H7 (cell line): ENCODE results near the gene GLYR1. TPM values are rescaled to one million over a fixed set of nuclear protein-coding genes. Genes with fewer than 3 reads are reported as not detected.

Experiments
- DNase-seq: peaks from one replicate; pipeline ENCODE4 v3.0.0; 2012
- H3K27me3 ChIP-seq: 2 replicates; pipeline ENCODE4 v1.6.0; 2011; ENCODE audit warnings: mild to moderate bottlenecking, low read length; ENCODE audit not compliant: control insufficient read depth, insufficient read depth
- H3K36me3 ChIP-seq: replicated peaks from 2 replicates; pipeline ENCODE4 v1.5.1; 2011; ENCODE audit warnings: low read length; ENCODE audit not compliant: control insufficient read depth, insufficient read depth
- H3K4me3 ChIP-seq: 2 replicates; pipeline ENCODE4 v1.5.1; 2011; ENCODE audit warnings: low read depth, mild to moderate bottlenecking, control low read depth, low read length, moderate library complexity; ENCODE audit not compliant: insufficient read depth
- total RNA-seq: library from RNA; depleted of rRNA; stranded (reverse); fragments of >200 nt; shearing (Covaris generic); gene quantifications from 2 replicates; pipeline ENCODE4 v1.2.3, GENCODE V29; 2014

Gene GLYR1
- total RNA-seq, 1 experiment from 2014 or later, result 56.6 TPM

DNA sequence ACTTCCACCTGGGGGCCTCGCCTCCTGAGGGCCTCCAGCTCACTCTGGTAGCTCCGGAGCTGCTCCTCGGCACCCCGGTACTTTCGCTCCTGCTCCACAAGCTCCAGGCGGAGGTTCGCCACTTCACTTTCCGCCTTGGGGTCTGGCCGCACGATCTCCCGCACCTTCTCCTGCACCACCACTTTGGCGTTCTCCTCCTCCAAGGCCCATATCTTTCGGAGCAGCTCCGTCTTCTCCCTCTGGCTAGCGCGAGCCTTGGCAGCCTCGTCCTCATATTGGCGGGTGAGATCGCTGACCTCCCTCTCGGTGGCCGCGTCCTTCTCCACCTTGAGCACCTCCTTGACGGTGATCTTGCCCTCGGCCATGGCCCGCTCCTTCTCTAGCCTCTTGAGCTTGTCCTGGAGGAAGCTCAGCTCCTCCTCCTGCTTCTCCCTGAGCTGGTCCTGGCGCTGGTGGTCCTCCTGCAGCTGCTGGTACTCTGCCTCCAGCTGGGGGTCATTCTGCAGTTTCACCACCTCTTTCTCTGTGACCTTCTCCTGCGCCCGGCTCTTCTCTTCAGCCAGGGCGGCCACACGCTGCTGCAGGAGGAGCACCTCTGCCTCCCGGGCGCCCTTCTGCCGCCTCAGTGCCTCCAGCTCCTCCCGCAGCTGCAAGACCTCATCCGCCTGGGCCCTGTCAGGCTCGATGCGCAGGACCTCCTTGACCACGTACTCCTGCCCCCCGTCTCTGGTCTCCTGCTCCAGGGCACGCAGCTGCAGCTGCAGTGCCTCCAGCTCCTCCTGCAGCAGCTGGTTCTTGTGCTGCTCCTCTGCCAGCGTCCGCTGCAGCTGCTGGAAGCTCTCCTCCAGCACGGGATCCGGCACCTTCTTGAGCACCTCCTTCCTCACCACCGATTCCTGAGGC lies 38.1 kb upstream of the GLYR1 start:
- no peaks in the 10 kb centered on the region for H3K27me3 ChIP-seq
- H3K36me3 ChIP-seq, result peaks cover 47% of the 10 kb centered on the region
- DNase-seq, result no peak
- H3K4me3 ChIP-seq, result no peak overlapping the region

DNA sequence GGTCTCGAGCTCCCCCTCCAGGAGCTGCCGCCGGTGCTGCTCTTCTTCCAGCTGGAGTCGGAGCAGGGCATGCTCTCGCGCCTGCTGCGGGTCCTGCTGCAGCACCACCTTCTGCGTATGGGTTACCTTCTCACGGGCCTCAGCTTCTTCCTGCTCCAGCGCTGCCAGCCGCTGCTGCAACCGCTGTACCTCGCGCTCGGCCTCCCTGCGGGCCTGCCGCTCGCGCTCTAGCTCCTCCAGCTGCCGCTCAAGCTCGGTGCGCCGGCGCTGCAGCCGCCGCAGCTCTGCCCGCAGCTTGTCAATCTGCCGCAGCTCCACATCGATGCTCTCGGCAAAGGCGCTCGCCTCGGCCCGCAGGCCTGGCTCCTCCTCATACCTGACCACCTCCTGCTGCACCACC lies 37.1 kb upstream of the GLYR1 start:
- peaks cover 49% of the 10 kb centered on the region for H3K36me3 ChIP-seq
- H3K4me3 ChIP-seq, result no peak overlapping the region
- H3K27me3 ChIP-seq, result no peaks in the 10 kb centered on the region
- DNase-seq, result no peak

DNA sequence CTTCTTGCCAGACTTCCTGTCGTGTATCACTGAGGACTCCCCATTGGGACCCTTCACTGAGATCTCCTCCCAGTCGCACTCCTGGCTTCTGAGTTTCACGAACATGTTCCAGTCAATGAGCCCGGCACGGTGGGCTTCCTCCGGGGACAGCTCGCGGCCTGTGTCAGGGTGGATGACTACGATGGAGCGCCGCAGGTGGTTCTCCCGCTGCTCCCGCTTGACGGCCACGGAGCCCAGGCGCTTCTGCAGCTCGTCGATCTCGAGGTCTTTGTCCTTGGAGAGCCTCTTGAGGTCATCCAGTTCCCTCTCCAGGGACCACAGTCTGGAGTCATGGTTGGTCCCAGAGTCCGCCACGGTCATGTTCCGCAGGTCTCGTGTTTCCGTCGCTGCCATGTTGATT lies 36.4 kb upstream of the GLYR1 start:
- H3K36me3 ChIP-seq, result peaks cover 49% of the 10 kb centered on the region
- no peak overlapping the region for H3K4me3 ChIP-seq
- DNase-seq, result no peak
- H3K27me3 ChIP-seq, result no peaks in the 10 kb centered on the region

DNA sequence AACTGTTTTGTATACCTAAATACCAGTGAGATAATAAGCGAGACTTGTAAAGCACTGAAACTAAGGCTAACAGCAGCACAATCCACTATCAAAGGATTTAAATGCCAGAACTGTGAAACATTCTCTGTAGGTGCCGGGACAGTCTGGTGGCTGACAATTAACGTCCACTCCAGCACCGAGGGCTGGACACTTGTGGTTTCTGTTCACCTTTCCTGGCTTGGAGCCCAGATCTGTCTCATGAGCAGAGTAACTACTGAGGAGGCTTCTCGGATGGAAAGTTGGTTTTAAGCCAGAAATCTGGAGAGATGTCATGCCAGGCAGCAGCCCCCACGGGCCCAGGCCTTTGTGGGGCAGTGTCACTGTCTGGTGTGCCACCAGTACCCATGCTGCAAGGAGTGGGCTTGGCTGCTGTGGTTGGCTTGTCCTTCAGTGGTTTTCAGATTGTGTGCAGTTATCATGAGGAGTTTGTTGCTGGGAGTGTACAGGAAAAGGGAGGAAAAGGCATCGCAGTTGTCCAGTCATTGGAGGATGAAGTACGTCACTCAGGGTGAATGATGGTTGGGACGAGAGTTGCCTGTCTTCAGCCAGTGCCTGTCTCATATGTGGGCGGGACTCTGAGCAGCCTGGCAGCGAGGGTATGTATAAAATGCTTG lies 35.7 kb upstream of the GLYR1 start:
- Histone ChIP-seq H3K27me3 (no peaks in the 10 kb centered on the region), H3K36me3 (peaks cover 50% of the 10 kb centered on the region), H3K4me3 (no peak overlapping the region)
- DNase-seq, result no peak

DNA sequence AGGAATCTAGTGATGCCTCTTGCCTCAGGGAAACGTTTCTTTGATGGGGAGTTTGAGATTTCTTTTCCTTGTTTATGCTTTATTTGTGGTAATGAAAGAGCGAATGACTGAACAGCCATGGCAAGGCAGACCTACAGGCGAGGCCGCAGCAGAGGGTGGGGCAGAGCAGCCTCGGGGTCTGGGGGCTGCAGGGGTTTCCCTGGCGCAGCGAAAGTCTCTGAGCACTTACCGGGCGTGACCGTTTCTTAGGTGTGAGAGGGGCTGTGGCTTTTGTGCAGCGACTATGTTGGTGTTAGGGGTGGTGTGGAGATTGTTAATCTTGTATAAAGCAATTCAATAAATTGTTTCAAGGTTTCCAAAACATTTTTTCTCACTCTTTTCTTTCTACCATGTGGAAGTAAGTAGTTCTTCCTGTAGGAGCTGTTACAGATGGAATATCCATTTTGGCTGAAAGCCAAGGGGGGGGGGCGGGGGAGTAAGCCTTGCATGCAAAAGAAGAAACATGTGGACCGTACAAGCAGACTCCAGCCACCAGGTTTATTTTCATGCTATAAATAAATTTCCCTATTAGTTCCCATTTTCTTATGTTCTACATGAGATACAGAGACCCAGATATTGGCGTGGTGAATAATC lies 35.0 kb upstream of the GLYR1 start:
- DNase-seq, result no peak
- Histone ChIP-seq H3K27me3 (no peaks in the 10 kb centered on the region), H3K4me3 (no peak overlapping the region), H3K36me3 (peaks cover 51% of the 10 kb centered on the region)

DNA sequence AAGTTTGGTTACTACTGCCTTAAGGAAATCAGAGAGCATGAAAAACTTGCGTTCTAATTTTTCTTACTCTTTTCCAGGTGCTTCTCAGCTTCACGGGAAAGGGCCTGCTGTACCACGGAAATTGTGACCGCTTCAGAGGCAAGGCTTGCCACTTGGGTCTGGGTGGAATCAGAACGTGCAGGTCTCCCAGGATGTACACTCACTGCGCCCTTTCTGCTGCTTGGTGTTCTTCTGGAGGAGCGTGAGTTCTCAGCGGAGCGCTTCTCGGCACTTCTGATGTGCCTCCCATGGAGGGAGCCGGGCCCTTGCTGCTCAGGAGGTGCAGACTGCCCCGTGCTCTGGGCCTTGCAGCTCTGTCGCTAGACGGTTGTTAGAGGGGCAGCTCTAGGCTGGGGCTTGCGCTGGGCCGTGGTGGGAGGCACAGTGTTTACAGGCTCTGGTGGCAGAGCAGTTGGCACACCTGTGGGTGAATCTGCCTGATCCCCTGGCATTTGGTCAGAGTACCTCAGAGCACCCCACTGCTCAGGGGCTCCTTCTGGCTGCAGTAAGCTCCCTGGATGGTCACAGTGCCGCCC lies 33.0 kb upstream of the GLYR1 start:
- H3K36me3 ChIP-seq, result peaks cover 57% of the 10 kb centered on the region
- no peak for DNase-seq
- H3K27me3 ChIP-seq, result no peaks in the 10 kb centered on the region
- no peak overlapping the region for H3K4me3 ChIP-seq

DNA sequence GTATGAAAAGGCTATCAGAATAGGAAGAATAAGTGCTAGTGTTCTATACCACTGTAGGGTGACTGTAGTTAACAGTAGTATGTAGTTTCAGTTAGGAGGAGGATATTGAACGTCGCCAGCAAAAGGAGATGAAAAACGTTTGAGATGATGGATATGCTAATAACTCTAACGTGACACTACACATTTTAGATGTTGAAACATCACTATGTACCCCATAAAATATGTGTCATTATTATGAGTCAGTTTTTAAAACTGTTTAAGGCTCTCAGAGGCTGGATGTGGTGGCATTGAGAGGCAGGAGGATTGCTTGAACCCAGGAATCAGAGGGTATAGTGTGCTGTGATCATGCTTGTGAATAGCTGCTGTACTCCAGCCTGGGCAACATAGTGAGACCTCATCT lies 32.0 kb upstream of the GLYR1 start:
- no peak for DNase-seq
- H3K36me3 ChIP-seq, result peaks cover 65% of the 10 kb centered on the region
- no peak overlapping the region for H3K4me3 ChIP-seq
- H3K27me3 ChIP-seq, result no peaks in the 10 kb centered on the region

DNA sequence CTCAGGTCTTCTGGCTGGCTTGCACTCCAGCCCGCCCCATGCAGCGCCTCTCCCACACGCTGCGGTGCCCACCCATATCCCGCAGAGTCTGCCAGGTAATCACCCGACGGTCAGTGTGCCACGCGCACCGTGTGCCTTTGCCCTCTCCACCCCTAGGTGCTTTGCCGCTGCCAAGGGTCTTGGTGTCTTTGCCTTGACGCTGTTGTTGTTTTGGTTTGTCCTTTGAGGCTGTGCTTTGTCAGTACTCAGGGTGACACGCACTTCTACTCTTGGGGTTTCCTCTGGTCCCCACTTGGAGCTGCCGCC lies 30.2 kb upstream of the GLYR1 start:
- peaks cover 63% of the 10 kb centered on the region for H3K36me3 ChIP-seq
- no peaks in the 10 kb centered on the region for H3K27me3 ChIP-seq
- no peak for DNase-seq

DNA sequence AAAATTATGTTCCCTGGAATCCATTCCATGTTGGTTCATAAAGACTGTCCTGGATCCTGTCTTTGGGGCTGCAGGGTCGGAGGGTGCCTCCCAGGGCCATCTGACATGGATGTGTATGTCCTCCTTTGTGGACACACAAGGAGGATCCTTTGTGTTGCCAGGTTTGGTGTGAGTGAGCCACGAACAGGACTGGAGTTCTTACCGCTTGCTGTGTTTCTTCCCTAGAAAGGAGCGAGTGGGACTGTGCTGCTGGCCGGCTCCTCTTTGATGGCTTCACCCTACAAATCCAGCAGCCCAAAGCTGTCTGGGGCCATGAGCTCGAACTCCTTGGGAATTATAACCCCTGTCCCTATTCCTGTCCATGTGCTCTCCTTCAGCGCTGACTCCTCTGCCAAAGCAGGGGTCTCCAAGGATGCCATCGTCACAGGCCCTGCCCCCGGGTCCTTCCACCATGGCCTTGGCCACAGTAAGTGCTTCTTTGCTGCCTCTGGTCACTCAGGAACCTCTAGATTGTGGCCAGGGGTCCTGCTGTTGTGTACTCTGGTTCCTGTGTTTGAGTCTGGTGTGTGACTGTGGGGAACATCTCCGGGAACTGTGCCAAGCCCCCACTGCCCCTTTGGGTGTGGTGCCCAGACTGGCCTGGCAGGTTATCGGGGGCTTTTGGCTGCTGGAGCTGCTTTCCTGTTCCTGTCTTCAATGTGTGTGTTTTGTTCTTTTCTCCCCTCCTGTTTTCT lies 29.7 kb upstream of the GLYR1 start:
- no peaks in the 10 kb centered on the region for H3K27me3 ChIP-seq
- H3K36me3 ChIP-seq, result peaks cover 67% of the 10 kb centered on the region
- no peak overlapping the region for H3K4me3 ChIP-seq
- DNase-seq, result no peak

More for the DNA sequence above, 30.2 kb upstream of the GLYR1 start:
- H3K4me3 ChIP-seq, result no peak overlapping the region

DNA sequence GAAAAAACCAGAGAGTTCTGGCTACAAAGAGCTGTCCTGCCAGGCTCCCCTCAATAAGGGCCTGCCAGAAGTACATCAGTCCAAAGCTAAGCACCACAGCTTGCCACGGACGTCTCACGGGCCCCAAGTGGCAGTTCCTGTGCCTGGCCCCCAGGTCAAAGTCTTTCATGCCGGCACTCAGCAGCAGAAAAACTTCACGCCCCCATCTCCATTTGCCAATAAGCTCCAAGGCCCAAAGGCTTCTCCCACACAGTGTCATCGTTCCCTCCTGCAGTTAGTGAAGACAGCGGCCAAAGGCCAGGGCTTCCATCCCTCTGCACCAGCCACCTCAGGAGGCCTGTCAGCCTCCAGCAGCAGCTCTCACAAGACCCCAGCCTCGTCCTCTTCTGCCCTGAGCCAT lies 27.6 kb upstream of the GLYR1 start:
- Histone ChIP-seq H3K27me3 (no peaks in the 10 kb centered on the region), H3K4me3 (no peak overlapping the region), H3K36me3 (peaks cover 64% of the 10 kb centered on the region)
- peak; percentile 19 for DNase-seq

DNA sequence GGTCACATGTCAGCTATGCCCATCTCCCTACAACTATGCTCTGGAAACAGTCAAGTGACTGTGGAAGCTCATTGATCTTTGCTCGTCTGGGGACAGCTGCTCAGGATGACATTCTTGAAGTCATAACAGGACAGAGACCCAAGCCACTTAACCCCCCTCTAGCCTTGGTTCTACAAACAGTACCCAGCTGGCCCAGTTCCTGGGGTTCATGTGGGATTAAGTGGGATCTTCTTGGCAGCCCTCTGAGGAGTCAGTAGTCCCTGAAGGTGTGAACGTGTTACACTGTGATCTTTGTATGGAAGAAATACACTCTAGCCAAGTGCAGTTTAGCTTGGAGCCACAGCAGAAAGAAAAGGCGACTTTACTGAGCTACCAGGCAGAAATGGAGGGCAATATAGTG lies 26.0 kb upstream of the GLYR1 start:
- Histone ChIP-seq H3K36me3 (peaks cover 60% of the 10 kb centered on the region), H3K27me3 (no peaks in the 10 kb centered on the region), H3K4me3 (no peak overlapping the region)
- DNase-seq, result no peak

DNA sequence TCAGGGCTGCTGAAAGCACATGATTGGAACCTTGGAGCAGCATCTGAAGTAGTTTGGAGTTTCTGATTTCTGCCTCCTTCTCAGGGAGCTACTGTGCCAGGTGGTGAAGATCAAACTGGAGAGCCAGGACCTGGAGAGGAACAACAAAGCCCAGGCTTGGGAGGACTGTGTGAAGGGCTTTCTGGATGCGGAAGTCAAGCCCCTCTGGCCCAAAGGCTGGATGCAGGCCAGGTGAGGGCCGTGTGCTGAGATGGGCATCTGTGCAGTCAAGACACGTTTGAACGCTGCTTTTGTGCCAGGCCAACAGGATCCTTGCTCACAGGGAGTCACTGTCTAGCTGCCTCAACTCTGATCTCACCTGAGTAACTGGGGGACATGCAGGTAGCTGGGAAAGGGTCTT lies 24.0 kb upstream of the GLYR1 start:
- DNase-seq, result no peak
- Histone ChIP-seq H3K36me3 (peaks cover 45% of the 10 kb centered on the region), H3K4me3 (no peak overlapping the region), H3K27me3 (no peaks in the 10 kb centered on the region)

DNA sequence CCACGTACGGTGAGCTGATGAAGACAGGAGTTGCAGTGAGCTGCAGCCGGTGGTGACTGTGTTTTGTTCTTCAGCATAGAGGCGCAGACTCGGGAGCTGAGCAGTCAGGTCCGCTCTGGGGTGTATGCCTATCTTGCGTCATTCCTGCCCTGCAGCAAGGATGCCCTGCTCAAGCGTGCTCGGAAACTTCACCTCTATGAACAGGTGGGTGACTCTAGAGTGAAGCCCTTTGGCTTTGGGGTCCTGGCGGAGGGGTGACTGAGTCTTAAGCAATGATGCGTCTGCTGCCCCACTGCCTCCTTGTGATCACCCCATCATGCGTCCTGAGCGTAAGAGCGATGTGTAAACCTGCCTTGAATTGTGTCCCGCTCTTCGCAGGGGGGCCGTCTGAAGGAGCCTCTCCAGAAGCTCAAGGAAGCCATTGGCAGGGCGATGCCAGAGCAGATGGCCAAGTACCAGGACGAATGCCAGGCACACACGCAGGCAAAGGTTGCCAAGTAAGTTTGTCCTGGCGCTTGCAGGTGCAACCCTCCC lies 23.1 kb upstream of the GLYR1 start:
- Histone ChIP-seq H3K36me3 (peaks cover 40% of the 10 kb centered on the region), H3K4me3 (no peak overlapping the region), H3K27me3 (no peaks in the 10 kb centered on the region)
- peak; percentile 6 for DNase-seq

DNA sequence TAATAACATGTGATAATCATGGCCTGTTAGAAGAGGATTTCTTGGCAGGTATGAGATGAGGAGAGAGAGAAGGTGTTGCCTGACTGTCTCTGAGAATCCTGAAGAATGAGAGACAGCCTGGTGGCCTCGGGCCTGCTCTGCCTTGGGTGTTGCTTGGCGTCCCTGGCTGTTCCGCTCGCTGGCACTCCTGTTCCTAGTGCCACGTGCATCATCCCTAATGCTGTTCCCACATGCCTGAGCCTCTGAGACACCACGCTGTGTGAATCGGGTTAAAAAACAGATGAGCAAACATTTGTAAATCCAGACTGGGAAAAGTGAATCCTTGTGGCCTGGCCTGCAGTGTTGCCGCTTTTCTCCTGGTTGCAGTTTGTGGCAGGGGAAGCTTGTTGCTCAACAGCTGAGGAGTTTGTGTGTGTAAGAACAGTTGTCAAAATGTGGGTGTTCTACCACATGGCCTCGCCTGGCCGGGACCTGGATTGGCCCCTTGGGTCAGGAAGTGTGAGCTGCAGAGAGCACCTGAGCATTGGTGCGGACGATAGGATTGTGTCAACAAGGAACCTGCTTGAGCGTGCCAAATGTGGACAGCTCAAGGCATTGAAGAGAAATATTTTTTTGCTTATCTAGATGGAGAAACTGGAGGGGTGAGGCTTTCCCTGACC lies 22.2 kb upstream of the GLYR1 start:
- peaks cover 31% of the 10 kb centered on the region for H3K36me3 ChIP-seq
- H3K27me3 ChIP-seq, result no peaks in the 10 kb centered on the region
- H3K4me3 ChIP-seq, result no peak overlapping the region
- DNase-seq, result no peak
